ENCODE results near the gene DPYSL5.

DPYSL5 gene

GRCh38 chr2:26892133-26892532 lies 44.2 kb downstream of the DPYSL5 start:
- H3K4me3 ChIP-seq (ENCODE audit: low read length) = no peak overlapping the region
- DNase-seq (ENCODE audit: low read depth) = no peak
- TF ChIP-seq CTCF (conservative IDR thresholded peaks at IDR 0.05; ENCODE audit: low read depth, low read length) = no peak

- TF ChIP-seq CTCF (conservative IDR thresholded peaks at IDR 0.05; ENCODE audit: low read depth, low read length) = no peak
- DNase-seq (ENCODE audit: low read depth) = no peak
Measured at GRCh38 chr2:26892922-26893524, 45.1 kb downstream of the DPYSL5 start.

GRCh38 chr2:26894136-26894535 lies 46.2 kb downstream of the DPYSL5 start:
- DNase-seq (ENCODE audit: low read depth) = no peak
- TF ChIP-seq CTCF (conservative IDR thresholded peaks at IDR 0.05; ENCODE audit: low read depth, low read length) = no peak
- H3K4me3 ChIP-seq (ENCODE audit: low read length) = no peak overlapping the region

More at GRCh38 chr2:26892922-26893524, 45.1 kb downstream of the DPYSL5 start:
- no peak overlapping the region for H3K4me3 ChIP-seq (ENCODE audit: low read length)

- TF ChIP-seq CTCF (conservative IDR thresholded peaks at IDR 0.05; ENCODE audit: low read depth, low read length) = no peak
- H3K4me3 ChIP-seq (ENCODE audit: low read length) = no peak overlapping the region
- DNase-seq (ENCODE audit: low read depth) = no peak
Measured at GRCh38 chr2:26897807-26898479, 50.0 kb downstream of the DPYSL5 start.

GRCh38 chr2:26898480-26899078 lies 50.6 kb downstream of the DPYSL5 start:
- DNase-seq (ENCODE audit: low read depth) = no peak
- no peak for TF ChIP-seq CTCF (conservative IDR thresholded peaks at IDR 0.05; ENCODE audit: low read depth, low read length)
- H3K4me3 ChIP-seq (ENCODE audit: low read length) = no peak overlapping the region

- TF ChIP-seq CTCF (conservative IDR thresholded peaks at IDR 0.05; ENCODE audit: low read depth, low read length) = no peak
- H3K4me3 ChIP-seq (ENCODE audit: low read length) = no peak overlapping the region
- DNase-seq (ENCODE audit: low read depth) = no peak
Measured at GRCh38 chr2:26899500-26900164, 51.7 kb downstream of the DPYSL5 start.

Measured in retinal pigment epithelial cell (primary cell).